Measurements from ENCODE around the gene COPB1. TPM values are rescaled to one million over a fixed set of nuclear protein-coding genes. Genes with fewer than 3 reads are reported as not detected.

Gene COPB1
- total and polyA plus RNA-seq, 9 of the 15 experiments (the other 6 are each of a cell fraction or from before 2014, with no cell fraction given) = 64.7 to 188 (median 91.6) TPM

GRCh38 chr11:14542324-14542723 lies 42.7 kb upstream of the COPB1 start (continued):
- no peak for TF ChIP-seq ZNF785 (CRISPR knock-in tag; IDR thresholded peaks at IDR 0.05)
- no peak for TF ChIP-seq NFATC3 (IDR thresholded peaks at IDR 0.05)
- no peak for TF ChIP-seq ETS2 (tag; IDR thresholded peaks at IDR 0.05; ENCODE audit: borderline replicate concordance, poor library complexity, severe bottlenecking)
- no peak for TF ChIP-seq CBFA2T2 (conservative IDR thresholded peaks at IDR 0.05)
- no peak for TF ChIP-seq HDAC2 (IDR thresholded peaks at IDR 0.05)
- no peak for TF ChIP-seq CCNT2 (IDR thresholded peaks at IDR 0.05; ENCODE audit: borderline replicate concordance, extremely low read depth, insufficient read length, low read depth, low read length)
- TF ChIP-seq LCOR (CRISPR knock-in tag; IDR thresholded peaks at IDR 0.05) = no peak
- TF ChIP-seq HMG20B (CRISPR knock-in tag; IDR thresholded peaks at IDR 0.05) = no peak
- TF ChIP-seq DDX20 (tag; IDR thresholded peaks at IDR 0.05; ENCODE audit: low read depth) = no peak

- H2AFZ ChIP-seq (ENCODE audit: low read depth, low read length) = peak overlapping the region; percentile 66
- FAIRE-seq (no peak), ATAC-seq (peak; percentile 78), DNase-seq (ENCODE audit: extremely low read depth in 1 of 4, low spot score in 3 of 4) (peak in 2 of 4 experiments; percentile 19 to 42)
- no TSS peak for BruUV-seq (replicated peaks)
- CTCF ChIA-PET (ENCODE audit: low intra/inter-chr PET ratio) = no interaction called here
- peak; percentile 51 for TF ChIP-seq NFIC (IDR thresholded peaks at IDR 0.05)
- TF ChIP-seq HNRNPL (IDR thresholded peaks at IDR 0.05; ENCODE audit: low read depth, low read length) = no peak
- 0 out of 4 replicates have a peak, but pooled peaks of 1 of the 2 experiments have one; percentile 19 for TF ChIP-seq NRF1 (conservative IDR thresholded peaks at IDR 0.05 in 1 of 2, IDR thresholded peaks at IDR 0.05 in 1 of 2)
- no peak for TF ChIP-seq L3MBTL2 (IDR thresholded peaks at IDR 0.05)
- no peak for TF ChIP-seq NR2C2 (CRISPR knock-in tag; IDR thresholded peaks at IDR 0.05)
- TF ChIP-seq NR2C2 (tag; IDR thresholded peaks at IDR 0.05) = peak; percentile 26; the same call in 1 of the 2 replicates
- H3K36me3 ChIP-seq (ENCODE audit: control insufficient read depth, insufficient read depth, low read length) = peaks cover 5% of the 10 kb centered on the region; the same call in 2 of the 3 replicates
- H3K4me3 ChIP-seq = no peak overlapping the region
- in situ Hi-C loops (cut with MboI) = no loop called here
- H3K4me1 ChIP-seq (replicated peaks in 1 of 2; ENCODE audit: control insufficient read depth in 2 of 2, insufficient read depth in 2 of 2, low read length in 2 of 2) = peaks cover 0 to 13% of the 10 kb centered on the region in 2 experiments; a peak in 3 of 5 replicates
- POLR2A ChIA-PET = interaction anchor here (0.6 to 0.9 kb wide), 3 partner anchors 20 to 103 kb away, joined by 3 to 4 read pairs (median 4); no protein-coding TSS in a partner anchor
- peak overlapping the region; percentile 57; the same call in 2 of the 3 replicates for H3K27ac ChIP-seq (ENCODE audit: extremely low read depth, low read depth, low read length)
- H3K9ac ChIP-seq (ENCODE audit: insufficient read depth in 1 of 2, low read depth in 2 of 2, low read length in 2 of 2) = peak overlapping the region; percentile 28 to 72; a peak in 3 of 4 replicates
- intact Hi-C loops (cut with micrococcal nuclease) = no loop called here
- H3K79me2 ChIP-seq (ENCODE audit: control insufficient read depth, insufficient read depth, low read length) = peaks cover 2% of the 10 kb centered on the region; the same call in 1 of the 3 replicates
- peak overlapping the region; percentile 33 for H3K4me2 ChIP-seq (ENCODE audit: insufficient read depth, low read length)
- no peaks in the 10 kb centered on the region for H3K9me3 ChIP-seq (replicated peaks; ENCODE audit: control insufficient read depth, insufficient read depth, low read depth, low read length)
- 34% methylated on average over 6 of the region's 6 CpGs for WGBS (ENCODE audit: insufficient coverage, low coverage, missing lambda C conversion rate)
- H3K9me1 ChIP-seq (ENCODE audit: control insufficient read depth, insufficient read depth, low read length) = no peaks in the 10 kb centered on the region
- H3K27me3 ChIP-seq (ENCODE audit: control insufficient read depth in 2 of 2, insufficient read depth in 2 of 2, low read length in 2 of 2) = no peaks in the 10 kb centered on the region
- H4K20me1 ChIP-seq (replicated peaks; ENCODE audit: control insufficient read depth, insufficient read depth, low read length) = no peaks in the 10 kb centered on the region
Observed at GRCh38 chr11:14541192-14541947, 41.8 kb upstream of the COPB1 start.

All from K562 (cell line).